Esophagus squamous epithelium (tissue), 5 donors: Measurements from ENCODE around the gene FLYWCH1. TPM values are rescaled to one million over a fixed set of nuclear protein-coding genes. Genes with fewer than 3 reads are reported as not detected.

ENCODE experiments used
- DNase-seq: peaks from one replicate; lab custom pipeline; 2025; lab: John Stamatoyannopoulos, UW
- H3K27ac ChIP-seq, 4 donors: fragments of 200-600 bp; sonication (generic); one replicate each; pipeline ENCODE4 v1.5.1; 2016 to 2019; ENCODE audit warnings: mild to moderate bottlenecking in 1 of 4
- H3K27me3 ChIP-seq, 4 donors: fragments of 200-600 bp; sonication (generic); 1 replicate in 3 of 4; 2 replicates in 1 of 4; pipeline versions ENCODE4 v1.5.1 to v1.6.0; 2017 to 2021; ENCODE audit warnings: antibody characterized with exemption in 1 of 4
- H3K36me3 ChIP-seq, 3 donors: fragments of 200-600 bp; sonication (generic); one replicate each; pipeline ENCODE4 v1.5.1; 2016 to 2019
- H3K4me1 ChIP-seq, 3 donors: fragments of 200-600 bp; sonication (generic); one replicate each; pipeline ENCODE4 v1.5.1; 2017 to 2019
- H3K4me3 ChIP-seq, 4 donors: fragments of 200-600 bp; sonication (generic); 1 replicate in 3 of 4; 2 replicates in 1 of 4; pipeline ENCODE4 v1.5.1; 2016 to 2019; ENCODE audit warnings: mild to moderate bottlenecking in 2 of 4, moderate library complexity in 1 of 4
- H3K9me3 ChIP-seq, 3 donors: fragments of 200-600 bp; sonication (generic); one replicate each; pipeline ENCODE4 v1.5.1; 2016 to 2019
- CTCF ChIP-seq, 6 experiments: fragments of 450-650 bp in 4 of 6; fragments of 200-600 bp in 2 of 6; sonication (generic) in 2 of 6; IDR thresholded peaks; one replicate each; pipeline ENCODE4 v1.5.1; 2016 to 2019; ENCODE audit warnings: antibody characterized with exemption in 6 of 6, mild to moderate bottlenecking in 4 of 6, moderate library complexity in 4 of 6
- POLR2A ChIP-seq, 4 donors: fragments of 450-650 bp; IDR thresholded peaks; one replicate each; pipeline ENCODE4 v1.6.1; 2017; ENCODE audit warnings: antibody characterized with exemption in 4 of 4, mild to moderate bottlenecking in 4 of 4, moderate library complexity in 3 of 4
- WGBS, 2 donors: methylation state at CpG; one replicate each; pipeline ENCODE4 v1.1.5; 2018; 5-methylcytosine and 5-hydroxymethylcytosine counted together
- intact Hi-C: fragments of 100-400 bp; cut with DNase I; formaldehyde crosslinking; loops from one replicate; pipeline ENCODE4 v1.15.0; 2022
- total RNA-seq, 4 donors: library from RNA; depleted of rRNA; stranded (reverse); fragments of >200 nt; gene quantifications; one replicate each; pipeline ENCODE4 v1.1.0, GENCODE V29; 2016
- donor health status: DM: yes; HTN: yes; CAD: no.

FLYWCH1 gene
- total RNA-seq, 4 donors from 2014 or later = 25.4 to 52.1 (median 27.1) TPM

DNA sequence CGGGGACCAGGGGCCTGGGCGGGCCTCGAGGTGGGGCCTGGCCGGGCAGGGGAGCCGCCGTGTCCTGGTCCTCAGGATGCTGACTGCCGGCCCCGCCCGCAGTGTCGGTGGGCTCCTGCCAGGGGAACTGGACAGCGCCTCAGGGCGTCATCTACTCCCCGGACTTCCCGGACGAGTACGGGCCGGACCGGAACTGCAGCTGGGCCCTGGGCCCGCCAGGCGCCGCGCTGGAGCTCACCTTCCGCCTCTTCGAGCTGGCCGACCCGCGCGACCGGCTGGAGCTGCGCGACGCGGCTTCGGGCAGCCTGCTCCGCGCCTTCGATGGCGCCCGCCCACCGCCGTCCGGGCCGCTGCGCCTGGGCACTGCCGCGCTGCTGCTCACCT lies 55.1 kb downstream of the FLYWCH1 start:
- TF ChIP-seq CTCF (IDR thresholded peaks at IDR 0.05) = no peak
- no peak for TF ChIP-seq POLR2A (IDR thresholded peaks at IDR 0.05)
- peaks cover 49 to 96% (median 66%) of the 10 kb centered on the region in 3 donors for H3K4me1 ChIP-seq
- H3K36me3 ChIP-seq = no peaks in the 10 kb centered on the region
- H3K9me3 ChIP-seq = no peaks in the 10 kb centered on the region
- no peak overlapping the region for H3K27ac ChIP-seq
- WGBS, 2 donors = 76% methylated on average over 14 of the region's 46 CpGs; no CpG with 5 or more reads in 1 of the 2 donors
- H3K27me3 ChIP-seq = peaks cover 18 to 69% (median 47%) of the 10 kb centered on the region in 4 donors
- no peak for DNase-seq
- intact Hi-C loops = no loop called here
- peak overlapping the region in 2 of 4 donors; percentile 27 to 53 for H3K4me3 ChIP-seq

- H3K36me3 ChIP-seq = no peaks in the 10 kb centered on the region
- WGBS, 2 donors = no CpG with 5 or more reads among the region's 51 CpGs
- no peaks in the 10 kb centered on the region for H3K9me3 ChIP-seq
- no peak for DNase-seq
- peak overlapping the region in 2 of 4 donors; percentile 27 to 53 for H3K4me3 ChIP-seq
- no peak overlapping the region for H3K27ac ChIP-seq
- H3K4me1 ChIP-seq = peaks cover 49 to 92% (median 66%) of the 10 kb centered on the region in 3 donors
- peaks cover 18 to 65% (median 47%) of the 10 kb centered on the region in 4 donors for H3K27me3 ChIP-seq
- intact Hi-C loops = no loop called here
- TF ChIP-seq POLR2A (IDR thresholded peaks at IDR 0.05) (no peak), CTCF (IDR thresholded peaks at IDR 0.05) (no peak)
These were observed 55.5 kb downstream of the FLYWCH1 start for GRCh38 chr16:2967211-2967631.

GRCh38 chr16:2967721-2968161 lies 56.0 kb downstream of the FLYWCH1 start:
- H3K27ac ChIP-seq = no peak overlapping the region
- peaks cover 46 to 87% (median 62%) of the 10 kb centered on the region in 3 donors for H3K4me1 ChIP-seq
- 20 to 53% methylated on average over 2 to 3 of the region's 33 CpGs for WGBS, 2 donors
- H3K36me3 ChIP-seq = no peaks in the 10 kb centered on the region
- no peak overlapping the region for H3K4me3 ChIP-seq
- H3K9me3 ChIP-seq = no peaks in the 10 kb centered on the region
- H3K27me3 ChIP-seq = peaks cover 18 to 59% (median 45%) of the 10 kb centered on the region in 4 donors
- TF ChIP-seq POLR2A (IDR thresholded peaks at IDR 0.05) (no peak), CTCF (IDR thresholded peaks at IDR 0.05) (no peak)
- intact Hi-C loops = no loop called here
- DNase-seq = no peak

DNA sequence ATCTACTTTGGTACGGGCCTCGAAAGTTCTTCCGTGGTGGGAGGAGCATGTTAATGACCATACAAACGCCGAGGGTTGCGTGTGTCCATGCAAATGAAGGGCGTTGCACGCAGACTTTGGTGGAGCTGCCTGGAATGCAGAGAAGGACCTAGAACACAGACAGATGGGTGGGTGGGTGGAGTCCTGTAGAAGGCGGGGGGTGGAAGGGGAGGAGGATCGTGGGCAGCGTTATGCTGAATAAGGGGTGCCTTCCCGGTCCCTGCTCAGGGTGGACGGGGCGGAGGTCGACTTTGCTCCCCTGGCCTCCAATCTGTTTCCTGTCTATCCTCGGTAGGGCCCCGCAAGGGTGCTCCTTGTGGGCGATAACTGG lies 56.6 kb downstream of the FLYWCH1 start:
- Histone ChIP-seq H3K27me3 (peaks cover 13 to 53% (median 39%) of the 10 kb centered on the region in 4 donors), H3K4me3 (peak overlapping the region in 3 of 4 donors; percentile 63 to 81 (median 81)), H3K27ac (peak overlapping the region in 3 of 4 donors; percentile 52 to 85 (median 67)), H3K36me3 (no peaks in the 10 kb centered on the region), H3K9me3 (no peaks in the 10 kb centered on the region), H3K4me1 (peaks cover 40 to 81% (median 56%) of the 10 kb centered on the region in 3 donors)
- no peak for TF ChIP-seq CTCF (IDR thresholded peaks at IDR 0.05)
- TF ChIP-seq POLR2A (IDR thresholded peaks at IDR 0.05) = no peak
- no peak for DNase-seq
- intact Hi-C loops = no loop called here
- WGBS, 2 donors = 10 to 20% methylated on average over 8 to 13 of the region's 18 CpGs

DNA sequence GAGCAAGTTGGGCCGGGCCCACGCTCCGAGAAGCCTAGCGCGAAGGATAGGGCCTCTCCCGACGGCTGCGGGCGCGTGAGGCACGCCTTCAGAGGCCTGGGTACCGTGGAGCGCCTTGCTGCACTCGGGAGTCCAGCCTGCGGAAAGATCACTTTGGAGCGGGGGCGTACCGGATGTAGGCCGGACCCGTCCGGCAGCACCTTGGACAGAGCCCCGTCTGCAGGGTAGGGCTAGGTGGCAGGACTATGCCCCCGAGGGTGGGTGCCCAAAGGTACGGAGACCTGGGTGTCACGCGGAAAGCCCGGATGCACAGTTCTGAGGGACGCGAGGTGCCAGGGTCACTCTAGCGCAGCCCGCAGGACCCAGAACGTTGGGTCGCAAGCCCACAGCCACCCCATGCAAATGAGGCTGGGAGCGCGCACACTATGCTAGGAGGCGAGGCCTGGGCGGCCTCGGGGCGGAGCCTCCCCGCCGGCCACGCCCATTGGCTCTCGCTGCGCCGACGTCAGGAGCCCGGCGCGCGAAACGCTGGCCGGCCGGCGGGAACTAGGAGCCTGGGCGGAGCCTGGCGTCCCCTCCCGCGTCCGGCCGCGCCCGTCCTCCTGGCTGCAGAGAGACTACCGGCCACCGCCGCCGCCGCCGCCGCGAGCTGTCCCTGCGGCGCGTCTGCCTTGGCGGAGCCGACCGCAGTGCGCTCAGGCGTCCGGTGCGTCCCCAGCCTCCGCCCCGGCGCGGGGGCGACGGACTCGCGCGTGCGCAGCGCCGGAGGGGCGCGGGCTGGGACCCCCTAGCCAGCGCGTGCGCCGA lies 57.2 kb downstream of the FLYWCH1 start, which contains the start of gene PAQR4:
PAQR4 (plus strand) TSS at position 611 of the 807 bp plus-strand sequence. CDS start 327 bp downstream, outside the sequence.
- WGBS, 2 donors = 0% methylated on average over 5 of the region's 98 CpGs; no CpG with 5 or more reads in 1 of the 2 donors
- H3K36me3 ChIP-seq = no peaks in the 10 kb centered on the region
- intact Hi-C loops = no loop called here

More for the DNA sequence above, 57.2 kb downstream of the FLYWCH1 start, which contains the start of gene PAQR4:
- peak in 1 of 4 donors; percentile 35 for TF ChIP-seq POLR2A (IDR thresholded peaks at IDR 0.05)
- TF ChIP-seq CTCF (IDR thresholded peaks at IDR 0.05) = peak in 2 of 6 experiments; percentile 3 to 8
- peaks cover 34 to 75% (median 51%) of the 10 kb centered on the region in 3 donors for H3K4me1 ChIP-seq
- DNase-seq = no peak
- peak within 1 kb of the TSS; percentile 59 to 85 (median 70) for H3K27ac ChIP-seq
- H3K27me3 ChIP-seq = peaks cover 7 to 47% (median 33%) of the 10 kb centered on the region in 4 donors
- no peaks in the 10 kb centered on the region for H3K9me3 ChIP-seq
- peak within 1 kb of the TSS; percentile 58 to 81 (median 72) for H3K4me3 ChIP-seq
